T-helper 1 cell treated with Interleukin-12 subunit alpha and Interleukin-12 subunit beta and Interleukin-4 antibody, amounts not matched to agents 30 μg/mL and 1 μg/mL, for 36 hours (primary cell): ENCODE data around the gene A1BG.

Experiments
- H3K27ac Mint-ChIP-seq: one replicate; pipeline ENCODE4 v1.8.0; 2021; ENCODE audit warnings: mild to moderate bottlenecking, mixed read lengths
- H3K27me3 Mint-ChIP-seq: one replicate; pipeline ENCODE4 v1.8.0; 2021; ENCODE audit warnings: low read depth, mixed read lengths
- H3K36me3 Mint-ChIP-seq: one replicate; pipeline ENCODE4 v1.8.0; 2021; ENCODE audit warnings: low read depth, mixed read lengths
- H3K4me1 Mint-ChIP-seq: one replicate; pipeline ENCODE4 v1.8.0; 2021; ENCODE audit warnings: low read depth, mixed read lengths
- H3K4me3 Mint-ChIP-seq: one replicate; pipeline ENCODE4 v1.8.0; 2021; ENCODE audit warnings: mild to moderate bottlenecking, moderate library complexity, mixed read lengths
- H3K9me3 Mint-ChIP-seq: one replicate; pipeline ENCODE4 v1.8.0; 2021; ENCODE audit warnings: mixed read lengths

Gene A1BG

GRCh38 chr19:58338825-58339558 is 14.3 kb downstream of the A1BG start:
- H3K4me1 Mint-ChIP-seq: peaks cover 6% of the 10 kb centered on the region
- no peak overlapping the region for H3K4me3 Mint-ChIP-seq
- no peak overlapping the region for H3K27ac Mint-ChIP-seq
- peaks cover 48% of the 10 kb centered on the region for H3K36me3 Mint-ChIP-seq
- H3K9me3 Mint-ChIP-seq: peaks cover 16% of the 10 kb centered on the region
- no peaks in the 10 kb centered on the region for H3K27me3 Mint-ChIP-seq

GRCh38 chr19:58338336-58338735 is 15.0 kb downstream of the A1BG start:
- peaks cover 4% of the 10 kb centered on the region for H3K4me1 Mint-ChIP-seq
- no peaks in the 10 kb centered on the region for H3K27me3 Mint-ChIP-seq
- H3K9me3 Mint-ChIP-seq: peaks cover 16% of the 10 kb centered on the region
- no peak overlapping the region for H3K4me3 Mint-ChIP-seq
- H3K36me3 Mint-ChIP-seq: peaks cover 48% of the 10 kb centered on the region
- H3K27ac Mint-ChIP-seq: no peak overlapping the region

DNA sequence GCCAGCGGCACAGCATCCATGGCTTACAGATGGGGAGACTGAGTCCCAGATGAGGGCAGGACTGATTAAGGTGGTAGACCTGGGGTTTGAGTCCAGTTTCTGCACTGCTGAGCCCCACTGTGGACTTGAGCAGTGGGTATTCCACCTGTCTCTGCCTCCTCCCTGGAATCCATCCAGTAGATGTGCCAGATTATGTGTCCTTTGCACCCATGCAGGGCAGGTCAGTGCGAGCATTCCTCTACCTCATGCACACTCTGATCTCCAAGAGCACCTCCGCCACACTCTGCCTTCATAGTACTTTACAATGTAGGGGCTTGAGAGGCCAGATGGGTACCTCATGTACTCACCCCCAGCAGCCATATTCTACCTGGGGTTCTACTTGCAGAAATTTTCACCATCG is 16.5 kb downstream of the A1BG start:
- H3K27ac Mint-ChIP-seq: no peak overlapping the region
- H3K4me3 Mint-ChIP-seq: no peak overlapping the region
- peaks cover 7% of the 10 kb centered on the region for H3K4me1 Mint-ChIP-seq
- H3K27me3 Mint-ChIP-seq: no peaks in the 10 kb centered on the region
- H3K9me3 Mint-ChIP-seq: peaks cover 12% of the 10 kb centered on the region
- H3K36me3 Mint-ChIP-seq: peaks cover 44% of the 10 kb centered on the region

DNA sequence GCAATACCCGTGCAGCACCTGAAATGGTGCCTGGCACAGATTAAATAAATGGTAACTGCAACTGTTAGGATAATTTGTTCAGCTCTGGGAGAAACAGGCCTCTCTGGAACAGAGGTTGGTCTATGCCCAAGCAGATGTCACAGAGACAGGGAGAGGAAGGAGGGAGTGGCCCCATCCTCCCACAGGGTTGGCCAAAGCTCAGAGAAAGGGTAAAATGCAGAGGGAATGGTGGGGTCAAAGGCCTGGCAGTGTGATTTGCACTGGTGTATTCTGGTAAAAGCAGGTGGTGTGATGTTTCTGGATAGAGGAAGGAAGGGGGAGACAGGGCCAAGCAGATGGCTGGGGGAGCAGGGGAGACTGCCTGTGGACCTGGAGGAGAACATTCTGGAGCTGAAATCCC is 17.1 kb downstream of the A1BG start:
- Mint-ChIP-seq H3K4me3 (no peak overlapping the region), H3K36me3 (peaks cover 41% of the 10 kb centered on the region), H3K27me3 (no peaks in the 10 kb centered on the region), H3K4me1 (peaks cover 7% of the 10 kb centered on the region), H3K27ac (no peak overlapping the region), H3K9me3 (peaks cover 12% of the 10 kb centered on the region)

GRCh38 chr19:58335630-58336029 is 17.7 kb downstream of the A1BG start:
- Mint-ChIP-seq H3K36me3 (peaks cover 36% of the 10 kb centered on the region), H3K4me3 (no peak overlapping the region), H3K4me1 (peaks cover 7% of the 10 kb centered on the region), H3K27ac (no peak overlapping the region), H3K27me3 (no peaks in the 10 kb centered on the region), H3K9me3 (peaks cover 12% of the 10 kb centered on the region)

DNA sequence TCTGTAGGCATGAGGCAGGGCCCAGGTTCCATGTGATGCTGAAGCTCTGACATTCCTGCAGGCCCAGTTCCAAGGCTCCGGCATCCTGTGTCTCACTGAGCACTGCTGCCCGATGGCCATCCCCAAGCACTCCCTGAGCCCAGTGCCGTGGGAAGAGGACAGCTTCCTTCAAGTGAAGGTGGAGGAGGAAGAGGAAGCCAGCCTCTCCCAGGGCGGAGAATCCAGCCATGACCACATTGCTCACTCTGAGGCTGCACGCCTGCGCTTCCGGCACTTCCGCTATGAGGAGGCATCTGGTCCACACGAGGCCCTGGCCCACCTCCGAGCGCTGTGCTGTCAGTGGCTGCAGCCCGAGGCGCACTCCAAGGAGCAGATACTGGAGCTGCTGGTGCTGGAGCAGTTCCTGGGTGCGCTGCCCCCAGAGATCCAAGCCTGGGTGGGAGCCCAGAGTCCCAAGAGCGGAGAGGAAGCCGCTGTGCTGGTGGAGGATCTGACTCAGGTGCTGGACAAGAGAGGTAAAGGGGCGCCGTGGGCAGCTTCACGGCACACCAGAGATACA is 18.5 kb downstream of the A1BG start:
- Mint-ChIP-seq H3K27ac (no peak overlapping the region), H3K4me1 (peaks cover 4% of the 10 kb centered on the region), H3K27me3 (no peaks in the 10 kb centered on the region), H3K36me3 (peaks cover 31% of the 10 kb centered on the region), H3K4me3 (no peak overlapping the region), H3K9me3 (peaks cover 8% of the 10 kb centered on the region)

DNA sequence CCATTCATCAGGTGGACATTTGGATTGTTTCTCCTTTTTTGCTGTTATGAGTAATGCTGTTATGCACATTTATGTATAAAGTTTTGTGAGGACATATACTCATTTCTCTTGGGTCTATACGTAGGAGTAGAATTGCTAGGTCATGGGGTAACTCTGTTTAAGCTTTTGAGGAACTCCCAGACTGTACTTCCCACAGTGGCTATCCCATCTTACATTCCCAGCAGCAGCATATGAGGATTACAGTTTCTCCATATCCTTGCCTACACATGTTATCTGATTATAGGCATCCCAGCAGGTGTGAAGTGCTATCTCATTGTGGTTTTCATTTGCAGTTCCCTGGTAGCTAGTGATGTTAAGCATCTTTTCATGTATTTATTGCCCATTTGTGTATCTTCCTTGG is 20.6 kb downstream of the A1BG start:
- no peaks in the 10 kb centered on the region for H3K27me3 Mint-ChIP-seq
- H3K4me1 Mint-ChIP-seq: peaks cover 10% of the 10 kb centered on the region
- peaks cover 13% of the 10 kb centered on the region for H3K36me3 Mint-ChIP-seq
- H3K27ac Mint-ChIP-seq: no peak overlapping the region
- H3K9me3 Mint-ChIP-seq: no peaks in the 10 kb centered on the region
- no peak overlapping the region for H3K4me3 Mint-ChIP-seq

DNA sequence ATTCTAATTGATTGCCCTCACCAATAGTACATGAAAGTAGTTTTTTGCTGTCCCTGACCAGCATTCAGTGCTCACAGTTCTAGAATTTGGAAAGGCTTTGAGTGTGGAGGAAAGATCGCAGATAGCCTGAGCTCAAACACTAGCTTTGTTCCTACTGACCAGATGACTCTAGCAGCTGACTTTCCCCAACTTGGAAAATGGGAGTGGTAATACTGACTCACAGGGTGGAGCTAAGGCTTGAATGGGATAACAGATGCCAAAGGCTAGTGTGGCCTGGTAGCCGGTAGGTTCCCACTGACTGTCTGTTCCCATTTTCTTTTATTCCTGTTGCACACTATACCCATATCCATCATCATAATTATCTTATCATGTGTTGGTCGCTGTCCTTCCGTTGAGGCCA is 22.8 kb downstream of the A1BG start:
- no peak overlapping the region for H3K4me3 Mint-ChIP-seq

DNA sequence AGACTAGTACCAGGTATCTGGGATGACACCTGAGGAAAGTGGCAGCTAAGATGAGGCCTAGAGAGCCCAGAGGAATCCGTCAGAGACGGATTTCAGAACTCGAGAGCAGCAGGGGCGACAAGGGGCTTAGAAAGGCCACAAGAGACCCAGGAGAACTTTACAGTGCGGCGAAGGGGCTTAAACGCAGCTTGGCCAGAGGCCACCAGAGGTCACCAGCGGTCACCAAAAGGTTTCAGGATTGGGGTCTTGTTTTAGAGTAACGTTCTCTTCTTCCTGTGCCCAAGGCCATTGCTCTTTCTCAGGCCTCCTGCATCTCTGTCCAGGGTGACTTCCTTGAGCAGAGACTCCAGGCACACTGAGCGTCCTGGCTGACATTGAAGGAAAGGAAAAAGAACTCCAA is 24.3 kb downstream of the A1BG start:
- Mint-ChIP-seq H3K9me3 (no peaks in the 10 kb centered on the region), H3K4me3 (no peak overlapping the region), H3K27ac (no peak overlapping the region)

More for the DNA sequence above, 22.8 kb downstream of the A1BG start:
- no peak overlapping the region for H3K27ac Mint-ChIP-seq
- H3K36me3 Mint-ChIP-seq: peaks cover 5% of the 10 kb centered on the region
- peaks cover 10% of the 10 kb centered on the region for H3K4me1 Mint-ChIP-seq
- H3K27me3 Mint-ChIP-seq: no peaks in the 10 kb centered on the region
- no peaks in the 10 kb centered on the region for H3K9me3 Mint-ChIP-seq

DNA sequence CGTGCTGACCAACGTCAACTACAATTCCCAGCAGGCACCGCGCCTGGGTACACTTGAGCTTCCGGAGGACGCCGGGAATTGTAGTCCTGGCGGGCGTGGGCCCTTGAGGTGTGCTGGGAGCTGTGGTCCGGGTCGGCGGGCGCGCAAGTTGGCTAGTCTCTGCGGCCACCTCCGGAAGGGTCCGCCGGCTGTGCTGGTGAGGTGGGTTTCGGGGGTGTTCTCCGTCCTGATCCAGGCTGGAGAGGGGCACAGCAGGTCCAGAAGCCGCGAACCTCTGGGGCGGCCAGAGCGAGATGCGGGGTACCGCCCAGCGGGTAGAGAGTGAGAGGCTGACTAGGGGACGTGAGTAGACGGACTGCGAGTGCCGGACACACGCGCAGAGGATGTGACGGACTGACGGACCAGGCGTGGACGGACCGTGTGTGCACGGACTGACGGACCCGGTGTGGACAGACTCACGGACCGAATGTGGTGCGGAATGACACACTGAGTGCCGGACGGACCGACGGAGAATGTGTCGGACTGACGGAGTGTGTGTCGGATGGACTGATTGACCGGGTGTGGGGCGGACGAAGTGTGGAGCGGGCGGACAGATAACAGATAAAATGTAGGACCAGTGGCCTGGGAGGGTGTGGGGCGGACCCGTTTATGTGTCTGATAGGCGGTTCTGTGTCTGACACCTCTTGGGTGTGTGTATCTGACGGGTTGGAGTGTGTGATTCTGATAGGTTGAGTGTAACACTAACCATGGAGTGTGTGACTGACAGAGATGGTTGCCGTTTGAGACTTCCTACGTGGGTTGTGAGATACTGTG is 26.2 kb downstream of the A1BG start, which contains the start of gene ZSCAN22:
ZSCAN22 (plus strand) TSS at position 81 of the 813 bp plus-strand sequence. CDS start 7,809 bp downstream, outside the sequence.
- peaks cover 8% of the 10 kb centered on the region for H3K36me3 Mint-ChIP-seq
- H3K27me3 Mint-ChIP-seq: no peaks in the 10 kb centered on the region
- no peaks in the 10 kb centered on the region for H3K9me3 Mint-ChIP-seq
- peaks cover 12% of the 10 kb centered on the region for H3K4me1 Mint-ChIP-seq
- no peak within 1 kb of the TSS for H3K4me3 Mint-ChIP-seq
- no peak within 1 kb of the TSS for H3K27ac Mint-ChIP-seq

More for the DNA sequence above, 24.3 kb downstream of the A1BG start:
- H3K36me3 Mint-ChIP-seq: no peaks in the 10 kb centered on the region
- no peaks in the 10 kb centered on the region for H3K27me3 Mint-ChIP-seq
- H3K4me1 Mint-ChIP-seq: peaks cover 10% of the 10 kb centered on the region

DNA sequence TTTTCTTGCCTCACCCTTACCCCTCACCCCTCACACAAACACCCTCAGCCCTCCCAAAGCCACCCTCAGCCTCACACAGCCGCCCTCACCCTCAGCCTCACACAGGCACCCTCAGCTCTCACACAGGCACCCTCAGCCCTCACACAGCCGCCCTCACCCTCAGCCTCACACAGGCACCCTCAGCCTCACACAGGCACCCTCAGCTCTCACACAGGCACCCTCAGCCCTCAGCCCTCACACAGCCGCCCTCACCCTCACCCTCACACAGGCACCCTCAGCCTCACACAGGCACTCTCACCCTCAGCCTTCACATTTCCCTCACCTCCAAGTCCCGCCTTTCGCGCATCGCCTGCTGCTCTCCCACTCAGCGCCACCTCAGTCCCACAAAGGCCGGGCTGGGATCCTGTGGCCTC is 26.8 kb downstream of the A1BG start:
- H3K4me3 Mint-ChIP-seq: no peak overlapping the region
- H3K36me3 Mint-ChIP-seq: peaks cover 8% of the 10 kb centered on the region
- peaks cover 12% of the 10 kb centered on the region for H3K4me1 Mint-ChIP-seq
- no peaks in the 10 kb centered on the region for H3K9me3 Mint-ChIP-seq
- H3K27me3 Mint-ChIP-seq: no peaks in the 10 kb centered on the region
- no peak overlapping the region for H3K27ac Mint-ChIP-seq

DNA sequence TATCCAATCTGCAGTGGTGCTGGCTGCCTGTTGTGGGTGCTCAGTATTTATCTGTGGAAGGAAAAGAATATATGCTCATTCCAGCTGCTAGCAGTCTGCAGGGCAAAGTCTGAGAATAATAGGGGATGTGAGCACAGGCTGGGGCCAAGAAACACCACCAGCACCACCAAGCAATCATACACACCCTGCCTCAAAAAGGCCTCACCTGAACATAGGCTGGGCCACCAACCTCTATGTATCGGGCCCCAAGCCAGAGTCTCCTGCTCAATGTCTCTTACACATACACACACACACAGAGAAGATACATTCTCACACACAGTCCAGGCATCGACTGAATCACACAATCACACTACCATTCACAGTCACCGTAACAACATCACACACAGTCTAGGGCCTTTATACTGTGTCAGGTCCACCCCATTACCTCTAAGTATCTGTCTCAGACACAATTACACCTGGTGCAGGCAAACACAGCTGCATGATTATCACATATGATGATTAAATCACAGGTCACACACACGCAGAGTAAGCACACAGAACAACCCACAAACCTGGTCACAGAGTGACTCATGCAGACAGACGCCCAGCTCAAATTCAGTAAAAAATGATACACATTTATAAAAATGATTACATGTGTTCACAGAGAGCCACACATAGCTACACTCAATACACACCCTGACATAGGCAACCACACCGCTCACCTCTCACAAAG is 27.8 kb downstream of the A1BG start:
- Mint-ChIP-seq H3K9me3 (no peaks in the 10 kb centered on the region), H3K27ac (no peak overlapping the region), H3K4me1 (peaks cover 12% of the 10 kb centered on the region), H3K36me3 (peaks cover 8% of the 10 kb centered on the region), H3K27me3 (no peaks in the 10 kb centered on the region), H3K4me3 (no peak overlapping the region)

- no peak overlapping the region for H3K4me3 Mint-ChIP-seq
- peaks cover 22% of the 10 kb centered on the region for H3K36me3 Mint-ChIP-seq
- no peaks in the 10 kb centered on the region for H3K27me3 Mint-ChIP-seq
- H3K27ac Mint-ChIP-seq: no peak overlapping the region
- H3K9me3 Mint-ChIP-seq: no peaks in the 10 kb centered on the region
- peaks cover 6% of the 10 kb centered on the region for H3K4me1 Mint-ChIP-seq
Observed at GRCh38 chr19:58319241-58319640, 34.1 kb downstream of the A1BG start.

GRCh38 chr19:58318297-58318696 is 35.0 kb downstream of the A1BG start:
- no peaks in the 10 kb centered on the region for H3K9me3 Mint-ChIP-seq
- H3K27ac Mint-ChIP-seq: no peak overlapping the region

More at GRCh38 chr19:58318297-58318696, 35.0 kb downstream of the A1BG start:
- H3K4me1 Mint-ChIP-seq: peaks cover 3% of the 10 kb centered on the region
- peaks cover 26% of the 10 kb centered on the region for H3K36me3 Mint-ChIP-seq
- H3K27me3 Mint-ChIP-seq: no peaks in the 10 kb centered on the region
- H3K4me3 Mint-ChIP-seq: no peak overlapping the region
